ENCODE measurements around the gene RAB37. TPM values are rescaled to one million over a fixed set of nuclear protein-coding genes. Genes with fewer than 3 reads are reported as not detected.

Gene RAB37
- total and polyA plus RNA-seq, 9 of the 15 experiments (the other 6 are each of a cell fraction or from before 2014, with no cell fraction given): 0.03 to 0.27 (median 0.11) TPM; not detected in 4

- TF ChIP-seq FOXK2 (conservative IDR thresholded peaks at IDR 0.05 in 1 of 2, IDR thresholded peaks at IDR 0.05 in 1 of 2; ENCODE audit: low read depth in 2 of 2) (no peak), SREBF2 (CRISPR knock-in tag; IDR thresholded peaks at IDR 0.05) (no peak), ELF2 (CRISPR knock-in tag; IDR thresholded peaks at IDR 0.05) (no peak), BDP1 (IDR thresholded peaks at IDR 0.05; ENCODE audit: insufficient read depth, insufficient read length) (no peak), NFYB (IDR thresholded peaks at IDR 0.05; ENCODE audit: extremely low read depth, insufficient read length) (peak; percentile 70), STAT6 (CRISPR knock-in tag; IDR thresholded peaks at IDR 0.05) (no peak), HLTF (IDR thresholded peaks at IDR 0.05) (no peak), ZNF280B (CRISPR knock-in tag; IDR thresholded peaks at IDR 0.05) (no peak), NR3C1 (CRISPR knock-in tag; IDR thresholded peaks at IDR 0.05) (no peak), RREB1 (CRISPR knock-in tag; IDR thresholded peaks at IDR 0.05) (no peak), RBM34 (IDR thresholded peaks at IDR 0.05; ENCODE audit: borderline replicate concordance, insufficient read depth, low read length) (0 out of 2 replicates have a peak, but pooled peaks have one; percentile 48), MAFG (tag; conservative IDR thresholded peaks at IDR 0.05) (no peak), CBX8 (IDR thresholded peaks at IDR 0.05; ENCODE audit: borderline replicate concordance, extremely low read depth, low read depth, low read length, poor library complexity, severe bottlenecking) (no peak), KLF1 (tag; IDR thresholded peaks at IDR 0.05) (0 out of 2 replicates have a peak, but pooled peaks have one; percentile 20), CHD1 (IDR thresholded peaks at IDR 0.05; ENCODE audit: low read length) (peak; percentile 89), HDAC2 (IDR thresholded peaks at IDR 0.05) (no peak), GTF2E2 (tag; IDR thresholded peaks at IDR 0.05) (peak; percentile 56; the same call in 1 of the 2 replicates), EZH2 (IDR thresholded peaks at IDR 0.05; ENCODE audit: borderline replicate concordance, low read depth, low read length) (no peak)
Measured at GRCh38 chr17:74748529-74749278, 11.6 kb downstream of the RAB37 start, which contains the start of gene NHERF1 (continued).

All from K562 (cell line).